GM12865 (cell line): ENCODE measurements around the gene SHOC1.
"Not testable (repeated sequence)": the region's sequence is repeated elsewhere in the genome, so short reads cannot be mapped to it uniquely, and the experiment has no call there.

Experiments
- DNase-seq: peaks from one replicate; pipeline ENCODE4 v3.0.0; 2010; ENCODE audit warnings: low read depth
- H3K4me3 ChIP-seq: 2 replicates; pipeline ENCODE4 v1.5.1; 2011; ENCODE audit warnings: mild to moderate bottlenecking, low read depth, low read length, control low read depth
- TF ChIP-seq, protein P1 (sequence below): IDR thresholded peaks from 2 replicates; pipeline ENCODE4 v1.5.1; 2011; ENCODE audit warnings: low read length, control low read depth, low read depth, inconsistent platforms; ENCODE audit not compliant: insufficient read depth; ENCODE audit errors: missing control alignments

Gene SHOC1

DNA sequence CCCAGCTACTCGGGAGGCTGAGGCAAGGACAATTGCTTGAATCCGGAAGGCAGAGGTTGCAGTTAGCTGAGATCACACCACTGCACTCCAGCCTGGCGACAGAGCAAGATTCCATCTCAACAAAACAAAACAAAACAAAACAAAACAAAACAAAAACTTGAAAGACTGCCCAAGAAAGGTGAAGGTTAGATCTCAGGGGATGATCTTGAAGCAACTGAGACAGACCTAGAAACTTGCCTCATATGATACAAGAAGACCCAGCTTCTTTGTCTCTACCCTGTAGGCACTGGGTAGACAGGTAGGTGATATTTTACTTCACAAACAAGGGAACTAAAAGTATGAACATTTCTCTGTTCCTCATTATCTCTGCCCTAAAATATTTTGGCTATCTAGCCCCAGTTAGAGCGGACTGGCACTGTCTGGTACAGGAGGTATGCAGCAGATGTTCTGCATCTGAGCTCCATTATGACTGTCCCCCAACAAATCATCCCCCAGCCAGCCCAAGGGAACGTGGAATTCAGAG lies 26.3 kb upstream of the SHOC1 start:
- H3K4me3 ChIP-seq, result no peak overlapping the region
- TF ChIP-seq, protein P1, sequence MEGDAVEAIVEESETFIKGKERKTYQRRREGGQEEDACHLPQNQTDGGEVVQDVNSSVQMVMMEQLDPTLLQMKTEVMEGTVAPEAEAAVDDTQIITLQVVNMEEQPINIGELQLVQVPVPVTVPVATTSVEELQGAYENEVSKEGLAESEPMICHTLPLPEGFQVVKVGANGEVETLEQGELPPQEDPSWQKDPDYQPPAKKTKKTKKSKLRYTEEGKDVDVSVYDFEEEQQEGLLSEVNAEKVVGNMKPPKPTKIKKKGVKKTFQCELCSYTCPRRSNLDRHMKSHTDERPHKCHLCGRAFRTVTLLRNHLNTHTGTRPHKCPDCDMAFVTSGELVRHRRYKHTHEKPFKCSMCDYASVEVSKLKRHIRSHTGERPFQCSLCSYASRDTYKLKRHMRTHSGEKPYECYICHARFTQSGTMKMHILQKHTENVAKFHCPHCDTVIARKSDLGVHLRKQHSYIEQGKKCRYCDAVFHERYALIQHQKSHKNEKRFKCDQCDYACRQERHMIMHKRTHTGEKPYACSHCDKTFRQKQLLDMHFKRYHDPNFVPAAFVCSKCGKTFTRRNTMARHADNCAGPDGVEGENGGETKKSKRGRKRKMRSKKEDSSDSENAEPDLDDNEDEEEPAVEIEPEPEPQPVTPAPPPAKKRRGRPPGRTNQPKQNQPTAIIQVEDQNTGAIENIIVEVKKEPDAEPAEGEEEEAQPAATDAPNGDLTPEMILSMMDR, result no peak
- DNase-seq, result no peak

DNA sequence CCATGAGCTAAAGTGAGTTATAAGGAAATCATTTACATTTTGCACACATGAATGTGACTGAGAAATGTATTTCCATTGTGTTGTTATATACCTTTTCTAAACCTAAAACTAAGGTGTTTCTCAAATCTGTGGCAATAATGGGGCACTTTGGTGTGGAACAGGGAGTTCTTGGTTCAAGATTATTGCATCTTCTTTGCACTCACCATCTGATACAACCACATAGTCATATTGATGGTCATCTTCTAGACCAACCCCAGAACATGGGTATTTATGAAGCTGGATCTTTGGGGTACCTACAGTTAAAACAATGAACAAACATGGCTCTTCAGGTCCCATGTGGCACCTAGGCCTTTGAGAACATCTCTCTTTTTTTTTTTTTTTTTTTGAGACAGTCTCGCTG lies 24.6 kb upstream of the SHOC1 start:
- no peak for DNase-seq
- TF ChIP-seq, protein P1, result no peak
- H3K4me3 ChIP-seq, result no peak overlapping the region

DNA sequence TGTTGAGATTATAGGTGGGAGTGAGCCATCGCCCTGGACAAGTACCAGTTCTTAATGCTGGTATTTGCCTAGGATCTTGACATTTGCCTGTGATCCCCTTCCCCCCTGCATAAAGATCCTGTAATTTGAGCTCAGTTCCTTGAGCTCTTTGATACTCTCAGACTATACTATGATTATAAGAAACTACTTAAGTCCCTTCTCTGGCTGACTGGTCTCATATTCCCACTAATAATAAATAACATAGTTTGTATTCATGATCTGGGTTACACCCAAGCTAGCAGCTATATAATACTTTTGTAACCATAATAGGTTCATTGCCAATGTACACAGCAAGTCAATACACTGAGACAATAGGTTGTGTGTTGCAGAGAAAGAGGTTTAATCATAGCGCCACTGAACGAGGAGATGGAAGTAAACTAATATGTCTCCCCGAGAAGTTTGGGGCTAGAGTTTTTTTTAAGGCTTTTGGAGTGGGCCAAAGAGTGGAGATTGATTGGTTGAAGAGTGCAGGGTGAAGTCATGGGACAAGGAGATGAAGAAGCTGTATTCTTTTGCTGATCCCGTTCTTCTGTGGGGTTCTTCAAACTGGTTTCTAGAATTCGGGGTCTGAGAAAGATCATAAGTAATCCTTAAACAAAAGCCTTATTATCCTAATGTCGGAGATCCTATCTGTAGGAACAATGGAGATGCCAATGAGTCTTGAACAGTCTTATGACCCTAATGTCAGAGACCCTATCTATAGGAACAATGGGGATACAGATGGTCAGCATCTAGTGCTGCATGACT lies 20.7 kb upstream of the SHOC1 start:
- no peak overlapping the region for H3K4me3 ChIP-seq
- no peak for DNase-seq
- TF ChIP-seq, protein P1, result no peak

DNA sequence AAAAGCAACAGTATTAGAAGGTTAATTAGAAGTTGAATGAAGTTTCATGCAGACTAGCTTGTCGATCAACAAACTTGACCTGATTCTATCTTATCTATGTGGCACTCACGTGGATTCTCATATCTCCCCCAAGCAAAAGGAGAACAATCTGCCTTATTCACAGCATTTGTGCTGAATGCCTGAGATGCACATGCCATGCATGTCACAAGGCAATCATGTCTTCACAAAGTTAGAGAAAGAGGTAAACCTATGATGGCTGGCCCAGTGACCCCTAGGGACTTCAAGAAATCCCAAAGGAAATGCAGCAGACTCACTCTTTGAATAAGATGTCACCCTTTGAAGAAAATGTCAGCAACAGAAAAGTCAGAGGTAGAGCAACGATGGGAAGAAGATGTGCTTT lies 17.6 kb upstream of the SHOC1 start:
- H3K4me3 ChIP-seq, result no peak overlapping the region
- DNase-seq, result no peak
- TF ChIP-seq, protein P1, result no peak

DNA sequence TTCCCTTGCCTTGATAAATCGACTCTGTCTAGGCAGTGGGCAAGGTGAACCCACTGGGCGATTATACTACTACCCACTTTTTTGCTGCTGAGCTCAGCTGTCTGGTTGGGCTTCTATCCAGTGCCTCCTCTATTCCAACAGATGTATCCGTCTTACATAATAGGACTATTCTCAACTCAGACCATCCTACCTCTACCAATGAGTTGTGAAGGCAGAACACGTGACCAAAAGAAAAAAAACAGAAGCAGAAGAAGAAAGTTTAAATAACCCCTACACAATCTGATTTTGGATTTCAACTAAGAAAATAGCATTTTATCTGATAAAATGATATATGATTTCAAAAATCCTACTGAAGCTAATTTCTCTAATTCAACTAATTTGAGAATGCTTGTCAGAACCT lies 16.2 kb upstream of the SHOC1 start:
- DNase-seq, result no peak
- TF ChIP-seq, protein P1, result no peak
- no peak overlapping the region for H3K4me3 ChIP-seq

DNA sequence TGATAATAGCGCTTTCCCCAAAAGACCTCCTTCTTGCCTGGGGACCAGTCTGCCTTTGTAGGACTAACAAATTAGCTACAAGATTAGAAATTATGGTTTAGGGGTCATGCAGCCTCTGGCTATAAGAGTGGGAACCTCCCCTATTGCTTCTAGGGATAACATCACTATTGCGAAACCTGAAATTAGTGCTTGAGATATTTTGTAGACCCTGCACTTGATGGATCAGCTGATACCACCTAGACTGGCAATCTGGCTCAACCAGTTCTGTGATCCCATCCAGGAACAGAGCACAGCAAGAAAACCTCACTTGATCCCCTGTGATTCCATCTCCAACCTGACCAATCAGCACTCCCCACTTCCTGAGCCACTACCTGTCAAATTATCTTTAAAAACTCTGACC lies 15.7 kb upstream of the SHOC1 start:
- not testable (repeated sequence) for H3K4me3 ChIP-seq, DNase-seq

DNA sequence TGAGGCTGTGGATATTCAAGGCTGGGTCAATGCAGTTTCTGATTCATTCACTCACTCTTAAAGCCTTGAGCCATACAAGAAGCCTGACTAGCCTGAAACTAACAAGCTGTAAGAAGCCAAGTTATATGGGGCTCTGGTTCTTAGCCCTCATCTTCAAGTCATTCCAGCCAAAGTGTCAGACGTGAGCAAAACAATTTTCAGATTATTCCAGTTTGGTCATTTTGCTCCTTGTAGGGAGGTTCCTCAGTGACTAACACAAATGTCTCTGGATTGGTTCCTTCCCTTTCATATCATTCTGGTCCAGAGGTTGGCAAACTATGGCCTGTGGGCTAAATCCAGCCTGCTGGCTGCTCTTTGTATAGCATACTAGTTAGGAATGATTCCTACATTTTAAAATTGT lies 12.5 kb upstream of the SHOC1 start:
- DNase-seq, result no peak
- TF ChIP-seq, protein P1, result no peak
- no peak overlapping the region for H3K4me3 ChIP-seq
